Measurements from ENCODE around the gene ARHGDIA.

Gene ARHGDIA

GRCh38 chr17:81898029-81898866 is 27.1 kb upstream of the ARHGDIA start:
- TF ChIP-seq CTCF (IDR thresholded peaks at IDR 0.05; ENCODE audit: low read depth, low read length) = no peak
- in situ Hi-C loops (cut with HindIII; ENCODE audit: low sequenced_read_pairs) = no loop called here
- DNase-seq (ENCODE audit: low read depth, low spot score) = peak; percentile 94
- no peak overlapping the region for H3K4me3 ChIP-seq (ENCODE audit: low read depth, low read length)

- no peak for TF ChIP-seq CTCF (IDR thresholded peaks at IDR 0.05; ENCODE audit: low read depth, low read length)
- in situ Hi-C loops (cut with HindIII; ENCODE audit: low sequenced_read_pairs) = no loop called here
- no peak for DNase-seq (ENCODE audit: low read depth, low spot score)
- no peak overlapping the region for H3K4me3 ChIP-seq (ENCODE audit: low read depth, low read length)
Observed at GRCh38 chr17:81895400-81895799, 24.3 kb upstream of the ARHGDIA start.

- TF ChIP-seq CTCF (IDR thresholded peaks at IDR 0.05; ENCODE audit: low read depth, low read length) = no peak
- in situ Hi-C loops (cut with HindIII; ENCODE audit: low sequenced_read_pairs) = no loop called here
- H3K4me3 ChIP-seq (ENCODE audit: low read depth, low read length) = peak overlapping the region; percentile 67
- DNase-seq (ENCODE audit: low read depth, low spot score) = no peak
Observed at GRCh38 chr17:81891303-81891552, 20.1 kb upstream of the ARHGDIA start.

- in situ Hi-C loops (cut with HindIII; ENCODE audit: low sequenced_read_pairs) = no loop called here
- no peak for TF ChIP-seq CTCF (IDR thresholded peaks at IDR 0.05; ENCODE audit: low read depth, low read length)
- peak overlapping the region; percentile 67 for H3K4me3 ChIP-seq (ENCODE audit: low read depth, low read length)
- DNase-seq (ENCODE audit: low read depth, low spot score) = no peak
Observed at GRCh38 chr17:81890447-81891302, 19.5 kb upstream of the ARHGDIA start.

GRCh38 chr17:81889602-81890001 is 18.5 kb upstream of the ARHGDIA start:
- H3K4me3 ChIP-seq (ENCODE audit: low read depth, low read length) = no peak overlapping the region

More at GRCh38 chr17:81889602-81890001, 18.5 kb upstream of the ARHGDIA start:
- TF ChIP-seq CTCF (IDR thresholded peaks at IDR 0.05; ENCODE audit: low read depth, low read length) = no peak
- in situ Hi-C loops (cut with HindIII; ENCODE audit: low sequenced_read_pairs) = no loop called here
- no peak for DNase-seq (ENCODE audit: low read depth, low spot score)

Data from astrocyte of the spinal cord (primary cell).